HG03280 (cell line): ENCODE results near the gene EFNA3.
A peak's percentile ranks its signal among the peaks of the same experiment; 100 is the strongest.

Experiments used
- ATAC-seq: cut with Tn5 transposase; IDR thresholded peaks from one replicate; pipeline ENCODE4 v1.9.1; 2021; ENCODE audit warnings: mild to moderate bottlenecking, moderate library complexity; ENCODE audit not compliant: unreplicated experiment

The EFNA3 gene, protein sequence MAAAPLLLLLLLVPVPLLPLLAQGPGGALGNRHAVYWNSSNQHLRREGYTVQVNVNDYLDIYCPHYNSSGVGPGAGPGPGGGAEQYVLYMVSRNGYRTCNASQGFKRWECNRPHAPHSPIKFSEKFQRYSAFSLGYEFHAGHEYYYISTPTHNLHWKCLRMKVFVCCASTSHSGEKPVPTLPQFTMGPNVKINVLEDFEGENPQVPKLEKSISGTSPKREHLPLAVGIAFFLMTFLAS

DNA sequence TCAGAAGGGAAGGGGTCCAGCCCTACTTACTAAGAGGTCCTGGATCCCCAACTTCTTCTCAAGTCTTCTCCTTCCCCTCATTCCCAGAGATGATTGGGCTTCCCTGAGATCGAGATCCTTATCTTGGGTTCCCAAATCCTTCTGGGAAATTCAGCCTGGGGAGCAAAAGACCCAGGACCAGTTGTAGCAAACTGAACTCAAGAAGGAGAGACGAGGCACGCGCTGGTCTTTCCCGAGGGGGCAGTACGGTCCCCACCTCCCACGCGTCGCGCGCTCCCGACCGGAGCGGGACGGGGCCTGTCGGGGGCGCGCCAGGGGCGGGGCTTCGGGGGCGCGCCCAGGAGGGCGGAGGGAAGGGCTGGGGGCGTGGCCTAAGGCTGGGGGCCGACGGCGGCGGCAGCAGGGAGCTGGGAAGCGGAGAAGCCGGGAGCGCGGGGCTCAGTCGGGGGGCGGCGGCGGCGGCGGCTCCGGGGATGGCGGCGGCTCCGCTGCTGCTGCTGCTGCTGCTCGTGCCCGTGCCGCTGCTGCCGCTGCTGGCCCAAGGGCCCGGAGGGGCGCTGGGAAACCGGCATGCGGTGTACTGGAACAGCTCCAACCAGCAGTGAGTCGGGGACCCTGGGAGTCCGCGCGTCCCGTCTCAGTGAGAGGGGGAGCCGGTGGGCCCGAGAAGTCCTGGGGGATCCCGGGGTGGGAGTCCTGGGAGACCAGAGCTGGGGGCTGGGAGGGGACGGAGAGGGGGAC, at the start of gene EFNA3:
Gene EFNA3, plus strand, starts transcription at position 369 of the 741 bp plus-strand sequence. Its CDS starts 105 bp downstream, at position 474.
- no peak for ATAC-seq

DNA sequence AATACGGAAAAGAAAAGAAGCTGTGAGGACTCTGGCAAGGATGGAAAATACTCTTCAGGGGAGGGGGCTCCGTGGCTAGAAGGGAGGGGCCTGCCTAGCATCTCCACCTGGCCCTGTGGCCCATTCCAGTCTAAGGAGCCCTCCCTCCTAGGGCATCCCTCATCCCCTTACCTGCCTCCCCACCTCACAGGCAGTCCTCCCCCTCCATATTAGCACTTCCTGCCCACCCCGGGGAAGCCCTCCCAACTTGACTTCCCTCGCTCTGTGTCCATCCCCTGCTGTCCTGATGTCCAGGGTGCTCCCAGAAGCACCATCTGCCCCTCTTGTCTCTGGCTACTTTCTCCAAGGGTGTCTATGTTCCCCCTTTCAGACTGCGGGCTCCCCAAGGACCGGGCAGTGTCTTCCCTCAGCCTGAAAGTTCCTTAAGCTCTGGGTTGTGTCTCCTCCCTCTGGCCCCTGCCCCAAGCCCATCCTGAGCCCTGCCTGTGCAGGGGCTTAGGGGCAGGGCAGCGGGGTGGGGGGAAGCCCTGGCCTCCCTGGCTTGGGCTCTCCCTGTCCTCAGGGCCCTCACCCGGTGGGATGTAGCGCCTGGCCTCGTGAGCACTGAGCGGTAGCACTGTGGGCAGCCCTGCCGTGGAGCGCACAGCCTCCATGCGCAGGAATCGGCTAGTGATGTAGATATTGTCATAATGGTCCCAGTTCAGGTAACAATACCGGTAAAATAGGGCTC, 49.0 kb upstream of the EFNA3 start:
- no peak for ATAC-seq

DNA sequence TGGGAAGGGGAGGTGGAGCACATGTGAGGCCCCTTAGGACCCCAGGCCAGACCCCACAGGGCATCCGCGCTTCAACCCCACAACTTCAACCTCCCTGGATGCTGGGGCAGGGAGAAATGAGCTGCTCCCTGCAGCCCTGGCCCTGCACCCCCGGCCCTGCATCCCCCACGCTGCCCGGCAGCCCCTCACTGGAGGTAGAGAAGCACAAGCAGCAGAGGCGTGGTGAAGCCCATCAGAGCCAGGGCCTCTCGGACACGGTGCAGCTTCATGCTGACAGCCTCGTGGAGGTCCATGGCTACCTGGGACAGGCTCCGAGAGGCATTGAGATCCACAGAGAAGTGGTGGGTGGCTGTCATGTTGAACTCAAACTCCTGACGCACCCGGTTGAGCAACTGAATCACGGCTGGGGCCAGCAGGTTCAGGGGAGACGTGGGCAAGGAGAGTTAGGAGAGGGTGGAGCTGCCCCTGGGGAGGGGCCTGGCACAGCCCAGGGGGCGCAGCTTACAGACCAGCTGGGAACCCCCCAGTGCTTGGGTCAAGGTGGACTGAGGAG, 48.3 kb upstream of the EFNA3 start:
- ATAC-seq = no peak

DNA sequence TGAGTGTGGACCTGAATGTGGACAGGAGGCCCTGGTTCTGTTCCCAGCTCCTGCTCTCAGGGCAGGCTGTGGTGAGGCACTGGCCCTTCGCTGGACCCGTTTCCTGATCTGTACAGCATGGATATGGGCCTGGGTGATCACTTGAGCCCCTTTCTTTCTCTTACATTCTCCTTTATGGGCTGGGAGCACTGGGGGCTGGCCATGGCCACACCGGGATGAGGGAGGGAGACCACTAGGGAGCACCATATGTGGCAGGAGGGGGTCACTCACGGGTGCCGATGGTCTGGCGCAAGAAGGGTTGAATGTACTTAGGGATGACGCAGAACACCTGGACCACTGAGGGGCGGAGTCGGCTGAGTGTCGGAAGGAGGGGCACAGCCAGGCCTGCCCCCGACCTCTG, 47.7 kb upstream of the EFNA3 start:
- ATAC-seq = no peak

DNA sequence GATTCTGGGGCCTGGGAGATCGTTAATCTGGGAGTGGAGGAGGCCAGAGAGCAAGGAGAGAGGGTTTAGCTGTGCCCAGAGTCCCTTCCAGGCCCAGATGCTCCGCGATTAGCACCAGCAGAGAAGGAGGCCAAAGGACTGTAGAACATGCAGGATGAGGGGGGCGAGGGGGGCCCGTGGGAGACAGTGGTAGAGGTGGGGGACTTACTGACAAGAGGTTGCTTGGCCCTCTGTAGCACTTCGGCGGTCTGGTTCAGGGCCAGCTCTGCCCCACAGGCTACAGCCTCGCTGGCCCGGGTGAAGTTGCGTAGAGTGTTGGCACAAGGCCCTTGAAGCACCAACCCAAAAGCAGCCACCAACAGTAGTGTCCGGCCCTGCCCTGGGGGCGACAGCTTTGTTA, 45.8 kb upstream of the EFNA3 start:
- no peak for ATAC-seq

DNA sequence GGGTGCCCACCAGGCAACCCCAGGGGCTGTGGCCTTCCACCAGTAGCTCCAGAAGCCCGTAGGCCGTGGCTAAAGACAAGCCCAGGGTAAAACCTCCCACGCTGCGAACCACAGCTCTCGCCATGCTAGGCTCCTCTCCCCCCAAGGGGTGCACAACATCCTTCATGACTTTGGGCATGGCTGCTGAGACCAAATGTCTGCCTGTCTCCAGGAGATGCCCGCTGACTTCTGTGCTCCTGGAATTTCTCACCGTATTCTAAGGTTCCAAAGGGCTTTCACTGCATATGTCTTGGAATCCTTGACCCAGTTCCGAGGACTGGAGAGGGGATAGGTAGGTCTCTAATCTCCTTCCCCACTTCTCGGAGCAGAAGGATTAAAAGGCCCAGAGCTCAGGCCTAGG, 45.1 kb upstream of the EFNA3 start, which contains the start of the genes DCST1 and DCST2:
Gene DCST1, plus strand, starts transcription at position 301 of the 400 bp plus-strand sequence. CDS start 213 bp downstream, outside the sequence.
Gene DCST2, minus strand, starts transcription at position 258 of the 400 bp plus-strand sequence. Its CDS starts 80 bp downstream, at position 178.
- no peak for ATAC-seq

DNA sequence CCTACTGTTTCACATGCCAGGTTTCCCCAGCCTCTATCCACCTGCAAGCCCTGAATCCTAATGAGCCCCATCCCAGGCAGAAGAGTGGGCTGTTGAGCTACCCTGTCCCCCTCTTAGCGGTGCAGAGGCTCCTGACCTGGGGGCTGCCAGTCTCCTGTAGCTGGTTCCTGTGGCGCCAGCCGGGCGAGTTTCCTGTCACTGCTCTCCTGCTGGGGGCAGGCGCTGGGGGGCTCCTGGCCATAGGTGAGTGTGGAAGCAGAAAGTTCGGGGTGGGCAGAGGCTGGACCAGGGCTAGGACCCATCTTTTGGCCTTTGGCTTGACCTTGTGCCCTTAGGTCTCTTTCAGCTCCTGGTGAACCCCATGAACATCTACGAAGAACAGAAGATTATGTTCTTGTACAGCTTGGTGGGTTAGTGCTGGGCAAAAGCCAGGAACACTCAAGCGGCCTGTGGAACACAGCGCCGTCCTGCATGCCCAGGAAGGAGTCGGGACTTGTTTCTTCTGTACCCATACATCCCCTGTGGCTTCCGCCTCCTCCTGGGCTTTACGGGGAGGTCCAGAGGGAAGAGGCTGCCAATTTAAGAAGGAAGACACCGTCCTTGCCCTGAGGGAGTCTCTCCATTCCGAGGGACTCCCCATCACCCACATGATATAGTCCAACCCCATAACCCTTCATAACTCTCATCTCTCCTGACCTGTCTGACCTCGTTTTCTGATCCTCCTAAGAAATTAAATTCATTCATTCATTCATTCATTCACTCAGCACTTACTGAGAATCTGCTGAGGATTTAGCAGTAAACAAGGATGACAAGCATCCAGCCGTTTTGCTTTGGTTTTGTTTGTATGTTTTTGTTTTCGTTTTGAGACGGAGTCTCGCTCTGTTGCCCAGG, 44.1 kb upstream of the EFNA3 start:
- no peak for ATAC-seq

DNA sequence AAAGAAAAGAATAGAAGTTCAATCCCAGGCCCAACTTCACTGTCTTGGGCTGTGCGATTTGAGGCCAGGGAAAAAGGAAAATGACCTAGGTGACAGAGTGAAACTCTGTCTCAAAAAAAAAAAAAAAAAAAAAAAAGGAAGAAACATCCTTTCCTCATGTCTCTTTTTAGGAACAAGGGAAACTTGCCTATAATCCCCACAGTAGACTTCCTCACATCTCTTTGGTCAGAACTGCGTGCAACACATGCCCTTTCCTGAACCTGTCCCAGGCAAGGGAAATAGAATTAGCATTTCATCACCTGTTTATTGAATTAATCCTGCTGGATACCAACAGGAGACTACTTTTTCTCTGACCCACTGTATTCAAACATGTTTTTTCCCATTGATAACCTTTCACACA, 42.7 kb upstream of the EFNA3 start:
- no peak for ATAC-seq

DNA sequence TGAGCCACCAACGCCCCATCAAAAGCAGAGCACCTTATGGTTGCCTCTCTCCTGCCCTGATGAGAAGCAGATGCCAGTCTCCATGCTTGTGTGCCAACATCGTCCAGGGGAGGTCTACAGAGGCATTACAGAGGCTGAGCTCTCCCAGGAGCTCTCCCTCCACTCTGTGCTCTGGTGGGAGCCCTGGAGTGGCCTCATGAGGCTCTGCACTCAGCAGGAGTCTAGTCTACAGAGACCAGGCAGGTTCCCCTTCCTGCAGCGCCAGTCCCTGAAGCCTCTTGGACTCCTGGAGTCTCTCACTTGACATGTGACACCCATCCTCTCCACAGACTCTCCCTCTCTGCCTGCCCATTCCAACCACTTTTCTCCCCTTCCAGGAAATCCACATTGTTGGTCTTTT, 41.6 kb upstream of the EFNA3 start:
- ATAC-seq = no peak

DNA sequence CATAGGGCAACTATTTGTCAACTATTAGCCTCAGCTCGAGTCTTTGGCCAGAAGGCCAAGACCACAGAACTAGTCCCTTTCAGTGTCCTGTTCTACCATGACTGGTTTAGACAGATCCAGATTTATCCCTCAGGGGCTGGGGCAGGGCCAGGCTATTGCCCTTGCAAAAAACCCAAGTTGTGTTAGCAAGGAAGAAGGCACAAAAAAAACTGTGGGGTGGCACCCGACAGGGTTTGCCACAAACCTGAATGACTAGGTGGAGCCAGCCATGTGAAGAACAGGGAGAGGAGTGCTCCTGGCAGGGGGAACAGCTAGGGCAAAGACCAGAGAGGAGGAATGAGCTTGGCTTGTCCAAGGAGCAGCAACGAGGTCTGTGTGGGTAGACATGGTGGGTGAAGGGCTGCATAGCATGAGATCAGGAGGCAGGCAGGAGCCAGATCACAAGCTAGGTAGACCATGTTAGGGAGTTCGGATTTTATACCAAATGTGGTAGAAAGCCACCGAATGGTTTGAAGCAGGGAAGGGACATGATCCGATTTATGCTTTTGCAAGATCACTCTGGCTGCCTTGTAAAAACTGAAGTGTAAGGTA, 40.7 kb upstream of the EFNA3 start:
- no peak for ATAC-seq

DNA sequence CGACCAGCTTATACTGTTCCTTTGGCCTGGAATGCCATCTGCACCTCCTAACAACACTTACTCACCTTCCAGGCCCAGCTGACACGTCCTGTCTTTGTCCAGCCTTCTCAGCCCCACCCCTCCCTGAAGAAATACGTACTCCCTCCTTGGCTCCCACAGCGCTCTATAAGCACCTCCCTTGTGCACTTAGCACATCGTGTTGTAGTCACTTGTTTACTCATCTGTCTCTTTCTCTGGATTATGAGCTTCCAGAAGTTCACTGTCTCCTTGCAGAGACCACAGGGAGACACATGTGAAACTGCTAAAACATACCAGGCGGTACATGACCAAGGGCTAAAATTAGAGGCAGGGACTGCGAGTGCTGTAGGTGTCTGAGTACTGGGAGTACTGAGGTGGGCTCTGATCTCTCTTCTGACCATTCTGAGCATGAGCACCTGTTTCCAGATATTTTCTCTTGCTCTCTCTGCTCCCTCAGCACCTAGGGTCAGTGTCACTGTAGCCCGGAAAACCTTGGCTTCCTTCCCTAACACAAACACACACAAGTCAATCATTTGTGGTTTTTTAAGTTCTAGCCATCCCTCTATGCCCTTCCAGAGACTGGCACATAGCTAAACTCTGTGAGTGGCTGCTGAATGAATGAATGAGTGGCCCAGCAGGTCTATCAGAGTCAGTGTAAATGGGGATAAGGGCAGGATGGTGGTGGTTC, 39.9 kb upstream of the EFNA3 start:
- no peak for ATAC-seq

DNA sequence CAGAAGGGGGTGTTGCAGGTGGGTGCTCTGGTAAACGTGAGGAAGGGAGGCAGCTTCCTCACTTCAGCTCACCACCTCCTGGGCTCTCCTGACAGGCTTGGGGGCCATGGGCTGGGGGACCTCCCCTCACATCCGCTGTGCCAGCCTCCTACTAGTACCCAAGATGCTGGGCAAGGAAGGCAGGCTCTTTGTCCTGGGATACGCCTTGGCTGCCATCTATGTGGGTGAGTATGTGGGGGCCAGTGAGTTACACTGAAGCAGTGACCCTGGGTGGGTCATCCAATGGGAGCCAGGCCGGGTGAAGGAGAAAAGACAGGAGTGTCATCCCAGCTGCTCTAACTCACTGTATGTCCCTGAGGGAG, 39.3 kb upstream of the EFNA3 start:
- ATAC-seq = no peak

DNA sequence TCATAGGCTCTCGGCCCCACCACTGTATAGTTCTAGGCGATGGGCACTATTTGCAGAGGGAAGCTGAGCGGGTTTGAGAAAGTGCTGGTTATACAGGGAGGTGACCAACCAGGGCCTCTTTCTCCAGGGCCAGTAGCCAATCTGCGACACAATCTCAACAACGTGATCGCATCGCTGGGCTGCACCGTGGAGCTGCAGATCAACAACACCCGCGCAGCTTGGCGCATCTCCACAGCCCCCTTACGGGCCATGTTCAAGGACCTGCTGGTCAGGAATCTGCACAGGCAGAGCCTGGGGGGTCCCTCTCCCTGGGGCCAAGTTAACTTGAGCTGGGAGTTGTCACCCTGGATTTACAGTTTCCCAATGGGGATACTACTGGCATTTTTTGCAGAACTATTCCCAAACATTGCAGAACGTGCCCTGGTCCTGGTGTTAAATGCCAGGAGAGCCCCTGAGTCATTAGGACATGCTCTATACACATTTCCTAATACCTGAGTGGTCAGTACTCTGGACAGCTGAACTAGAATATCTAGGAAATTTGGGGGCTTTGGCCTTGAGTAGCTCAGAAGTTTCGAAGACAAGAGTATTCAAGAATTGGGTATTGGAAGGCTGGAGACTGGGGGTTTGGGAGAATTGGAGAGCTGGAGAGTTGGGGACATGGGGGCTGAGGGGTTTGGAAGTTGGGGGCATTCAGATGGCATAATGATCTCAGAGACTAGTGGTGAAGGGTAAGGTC, 38.1 kb upstream of the EFNA3 start:
- ATAC-seq = no peak

DNA sequence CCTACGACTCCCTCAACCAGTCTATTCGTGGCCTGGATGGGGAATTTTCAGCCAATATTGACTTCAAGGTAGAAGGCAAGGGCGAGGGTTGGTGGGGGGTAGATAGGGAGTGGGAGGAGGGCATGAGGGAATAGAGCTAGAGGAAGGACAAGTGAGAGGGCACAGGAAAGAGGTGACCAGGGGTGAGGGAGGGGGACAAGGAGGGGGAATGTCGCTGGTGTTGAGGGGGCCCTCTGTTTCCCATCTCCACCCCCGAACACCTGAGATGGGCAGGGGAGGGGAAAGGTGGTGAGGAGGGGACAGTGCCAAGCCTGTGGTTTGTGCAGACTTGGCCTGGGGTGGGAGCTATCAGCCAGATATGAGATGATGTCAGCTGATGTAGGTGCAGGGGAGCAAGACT, 35.8 kb upstream of the EFNA3 start:
- no peak for ATAC-seq

DNA sequence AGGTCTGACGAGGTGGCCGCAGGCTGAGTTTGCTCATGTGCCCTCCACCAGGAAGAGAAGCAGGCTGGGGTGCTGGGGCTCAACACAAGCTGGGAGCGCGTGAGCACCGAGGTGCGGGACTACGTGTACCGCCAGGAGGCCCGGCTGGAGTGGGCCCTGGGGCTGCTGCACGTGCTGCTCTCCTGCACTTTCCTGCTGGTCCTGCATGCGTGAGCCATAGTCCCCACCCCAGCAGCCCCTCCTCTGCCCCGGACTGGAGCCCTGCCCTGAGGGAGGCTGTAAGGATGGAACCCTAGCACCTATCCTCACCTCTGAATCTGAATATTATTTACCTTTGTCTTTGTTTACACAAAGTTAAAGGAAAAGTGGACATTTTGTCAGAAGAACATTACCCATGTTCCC, 35.3 kb upstream of the EFNA3 start:
- no peak for ATAC-seq

DNA sequence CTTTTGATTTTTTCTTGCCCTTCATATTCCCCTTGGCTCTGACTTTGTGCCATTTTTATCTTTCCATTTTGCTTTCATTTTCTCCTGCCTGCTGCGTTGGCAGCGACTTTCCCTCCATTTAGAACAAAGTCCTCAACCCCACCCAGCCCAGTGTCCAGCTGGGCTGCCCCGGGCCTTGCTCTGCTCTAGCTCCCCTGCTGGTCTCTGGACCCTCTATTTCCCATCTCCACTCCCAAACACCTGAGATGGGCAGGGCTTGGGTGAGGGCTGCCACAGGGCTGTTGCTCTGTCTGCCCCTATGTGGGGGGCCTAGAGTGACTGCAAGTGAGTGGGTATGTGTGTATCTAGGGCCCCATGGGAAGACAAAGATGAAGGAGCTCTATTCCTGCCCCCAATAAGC, 34.8 kb upstream of the EFNA3 start:
- no peak for ATAC-seq

DNA sequence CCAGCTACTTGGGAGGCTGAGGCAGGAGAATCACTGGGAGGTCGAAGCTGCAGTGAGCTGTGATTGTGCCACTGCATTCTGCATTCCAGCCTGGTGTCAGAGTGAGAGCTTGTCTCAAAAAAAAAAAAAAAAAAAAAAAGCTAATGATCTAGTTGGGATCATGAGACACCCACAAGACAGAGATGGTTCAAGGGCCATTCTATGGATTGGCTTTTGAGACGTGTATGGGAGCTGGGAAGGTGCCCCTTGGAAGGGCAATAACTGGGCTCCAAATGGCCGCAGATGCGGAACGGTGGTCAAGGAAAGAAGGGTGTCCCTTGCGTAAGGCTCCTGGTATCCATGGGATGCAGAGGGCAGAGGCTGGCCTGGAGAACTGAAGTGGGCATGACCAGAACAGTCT, 34.3 kb upstream of the EFNA3 start:
- ATAC-seq = no peak

DNA sequence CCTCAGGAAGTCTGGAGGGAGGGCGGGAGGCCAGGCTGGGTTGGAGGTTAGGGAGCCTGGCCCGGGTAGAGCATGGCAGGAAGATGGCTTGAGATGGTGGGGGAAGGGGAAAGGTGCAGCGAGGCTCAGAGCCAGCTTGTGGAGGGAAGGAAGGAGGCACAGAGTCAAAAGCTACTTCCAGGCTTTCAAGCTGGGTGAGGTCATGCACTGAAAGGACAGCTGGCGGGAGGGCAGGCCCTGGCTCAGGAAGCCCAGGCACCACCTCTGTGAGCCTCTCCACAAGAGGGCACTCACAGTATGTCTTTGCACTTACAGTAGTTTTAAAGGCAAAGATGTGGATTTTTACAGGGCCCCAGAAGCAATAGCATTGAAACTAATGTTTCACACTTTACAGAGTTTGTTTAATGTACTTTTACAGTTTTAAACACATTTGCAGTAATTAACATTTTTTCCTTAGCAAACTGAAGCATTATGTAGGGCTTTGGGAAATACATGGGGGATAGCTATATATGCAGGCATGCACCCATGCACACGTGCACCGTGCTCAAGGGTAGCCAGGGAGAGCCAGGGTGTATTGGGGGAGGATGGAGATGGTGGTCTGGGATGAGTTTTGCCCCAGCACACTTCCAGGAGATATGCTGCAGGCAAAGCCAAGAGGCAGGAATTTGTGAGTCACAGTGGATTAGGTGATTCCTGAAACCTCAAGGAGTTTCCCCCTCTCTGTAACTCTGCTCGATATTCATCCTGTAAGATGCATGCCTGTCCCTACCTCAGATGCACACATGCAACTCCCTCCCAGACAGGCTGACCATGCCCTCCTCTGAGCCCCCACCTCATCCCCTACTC, 33.6 kb upstream of the EFNA3 start:
- peak; percentile 52 for ATAC-seq
